Mammary epithelial cell (primary cell): Measurements from ENCODE around the gene HS3ST4.

ENCODE experiments used
- CTCF ChIP-seq, 2 donors: IDR thresholded peaks in 1 of 2; conservative IDR thresholded peaks in 1 of 2; 2 replicates each; pipeline ENCODE4 v1.5.1; 2011 to 2012; ENCODE audit warnings: inconsistent platforms in 2 of 2, low read length in 2 of 2, mild to moderate bottlenecking in 2 of 2, control low read depth in 1 of 2, low read depth in 1 of 2; ENCODE audit not compliant: insufficient read depth in 1 of 2; ENCODE audit errors: extremely low read depth in 1 of 2
- EZH2 ChIP-seq: IDR thresholded peaks from 2 replicates; pipeline ENCODE4 v1.6.1; 2012; ENCODE audit warnings: low read length, inconsistent platforms, borderline replicate concordance

- TF ChIP-seq CTCF (conservative IDR thresholded peaks at IDR 0.05 in 1 of 2, IDR thresholded peaks at IDR 0.05 in 1 of 2; ENCODE audit: extremely low read depth in 1 of 2, insufficient read depth in 1 of 2, low read depth in 1 of 2, low read length in 2 of 2) (no peak), EZH2 (no peak)
Measured at GRCh38 chr16:25643633-25644032, 48.1 kb upstream of the HS3ST4 start.
